SK-N-MC (cell line): Measurements from ENCODE around the gene CDS2.

Experiments
- FOXP2 ChIP-seq: optimal IDR thresholded peaks from 2 replicates; pipeline ENCODE3; 2011; ENCODE audit warnings: mild to moderate bottlenecking, moderate library complexity; ENCODE audit not compliant: insufficient read depth; ENCODE audit errors: extremely low read length, control extremely low read depth
- POLR2AphosphoS5 ChIP-seq: IDR thresholded peaks from 2 replicates; pipeline ENCODE4 v1.6.1; 2012; ENCODE audit warnings: mild to moderate bottlenecking, low read depth, low read length, borderline replicate concordance

GRCh38 chr20:5187122-5187521 is 60.3 kb downstream of the CDS2 start:
- TF ChIP-seq POLR2AphosphoS5 (no peak), FOXP2 (no peak)
